ENCODE measurements around the gene C4B.
"Not testable (repeated sequence)": the region's sequence is repeated elsewhere in the genome, so short reads cannot be mapped to it uniquely, and the experiment has no call there.

Gene C4B

GRCh38 chr6:32014547-32014946 lies at the start of gene C4B:
Gene C4B, plus strand, starts transcription at chr6:32014795. Its CDS starts 51 bp downstream, at chr6:32014846.
- DNase-seq = not testable (repeated sequence)

DNA sequence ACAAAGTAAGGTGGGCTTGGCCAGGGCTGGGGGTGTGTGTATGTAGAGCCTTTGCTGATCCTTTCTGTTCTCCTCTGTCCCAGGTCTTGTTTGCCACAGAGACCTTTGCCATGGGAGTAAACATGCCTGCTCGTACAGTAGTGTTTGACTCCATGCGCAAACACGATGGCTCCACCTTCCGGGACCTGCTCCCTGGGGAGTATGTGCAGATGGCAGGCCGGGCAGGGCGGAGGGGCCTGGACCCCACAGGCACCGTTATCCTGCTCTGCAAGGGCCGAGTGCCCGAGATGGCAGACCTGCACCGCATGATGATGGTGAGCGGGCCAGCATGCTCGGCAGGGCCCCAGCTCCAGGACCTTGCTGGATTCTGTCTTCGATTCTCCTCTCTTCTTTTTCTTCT lies 48.9 kb upstream of the C4B start:
- no peak for DNase-seq

- no peak for DNase-seq
These were observed 48.1 kb upstream of the C4B start for GRCh38 chr6:31966506-31966905.

- DNase-seq = no peak
These were observed 47.3 kb upstream of the C4B start for GRCh38 chr6:31966997-31967925.

GRCh38 chr6:31967926-31968320 lies 46.7 kb upstream of the C4B start:
- DNase-seq = no peak

- no peak for DNase-seq
These were observed 46.3 kb upstream of the C4B start for GRCh38 chr6:31968326-31968725.

DNA sequence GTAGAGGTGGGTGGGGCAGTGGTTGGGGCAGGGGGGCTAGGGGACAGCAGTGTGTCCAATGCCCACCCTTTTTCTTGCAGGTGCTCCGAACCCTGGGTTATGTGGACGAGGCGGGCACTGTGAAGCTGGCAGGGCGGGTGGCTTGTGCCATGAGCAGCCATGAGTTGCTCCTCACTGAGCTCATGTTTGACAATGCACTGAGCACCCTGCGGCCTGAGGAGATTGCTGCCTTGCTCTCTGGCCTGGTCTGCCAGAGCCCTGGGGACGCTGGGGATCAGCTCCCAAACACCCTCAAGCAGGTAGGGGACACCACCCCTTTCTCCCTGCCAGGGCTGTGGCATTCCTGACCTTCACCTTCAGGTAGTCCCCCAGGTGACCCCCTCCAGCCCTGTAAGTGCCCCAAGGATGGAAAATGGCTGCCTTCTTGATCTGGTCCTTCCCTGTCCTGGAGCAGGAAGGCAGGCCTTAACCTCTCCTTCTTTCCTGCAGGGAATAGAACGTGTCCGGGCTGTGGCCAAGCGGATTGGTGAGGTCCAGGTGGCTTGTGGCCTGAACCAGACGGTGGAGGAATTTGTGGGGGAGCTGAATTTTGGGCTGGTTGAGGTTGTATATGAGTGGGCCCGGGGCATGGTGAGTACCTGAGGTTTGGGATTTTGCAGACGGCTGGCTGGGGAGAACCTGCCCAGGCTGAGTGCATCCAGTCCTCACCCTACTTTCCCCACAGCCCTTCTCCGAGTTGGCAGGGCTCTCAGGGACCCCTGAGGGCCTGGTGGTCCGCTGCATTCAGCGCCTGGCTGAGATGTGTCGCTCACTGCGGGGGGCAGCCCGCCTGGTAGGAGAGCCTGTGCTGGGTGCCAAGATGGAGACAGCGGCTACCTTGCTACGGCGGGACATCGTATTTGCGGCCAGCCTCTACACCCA lies 45.5 kb upstream of the C4B start:
- no peak for DNase-seq

GRCh38 chr6:31969712-31970603 lies 44.6 kb upstream of the C4B start:
- no peak for DNase-seq

DNA sequence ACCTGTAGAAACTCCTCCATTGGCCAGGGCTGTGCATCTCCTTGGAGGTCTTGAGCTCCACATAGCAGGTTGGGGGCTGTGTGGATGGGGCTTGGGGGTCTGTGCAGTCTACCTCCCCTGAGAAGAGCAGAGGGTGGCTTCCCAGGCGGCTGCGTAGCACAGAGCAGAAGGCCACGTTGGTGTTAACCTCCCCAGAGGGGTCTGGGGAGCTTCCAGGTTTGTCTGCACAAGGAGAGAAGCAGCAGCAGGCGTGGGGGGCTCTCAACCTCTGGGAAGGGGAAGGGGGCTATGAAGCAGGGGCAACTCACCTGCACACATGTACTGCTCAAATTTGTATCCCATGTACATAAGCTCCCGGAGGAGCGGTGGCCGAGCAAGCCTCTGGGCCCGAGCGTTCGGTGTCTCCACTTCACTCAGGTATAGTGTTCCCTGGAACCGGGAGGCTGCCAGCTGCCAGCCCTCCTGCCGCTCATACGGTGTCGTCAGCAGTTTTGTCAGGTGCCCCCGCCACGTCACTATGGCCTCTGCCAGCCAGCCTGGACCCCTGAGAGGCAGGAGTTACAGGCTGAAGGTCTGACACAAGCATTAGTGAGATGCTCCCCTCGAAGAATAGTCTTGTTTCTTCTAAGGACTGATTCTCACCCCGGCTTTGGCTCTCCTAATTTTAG lies 43.9 kb upstream of the C4B start:
- DNase-seq = no peak

GRCh38 chr6:31971279-31971992 lies 43.2 kb upstream of the C4B start:
- DNase-seq = no peak

- DNase-seq = peak; percentile 94 to 97
These were observed 42.4 kb upstream of the C4B start, which contains the start of gene DXO for GRCh38 chr6:31971993-31972708. Gene DXO, minus strand, starts transcription at chr6:31972138. Its CDS starts 463 bp downstream, at chr6:31971675.

GRCh38 chr6:31972709-31973350 lies 41.8 kb upstream of the C4B start:
- DNase-seq = no peak

DNA sequence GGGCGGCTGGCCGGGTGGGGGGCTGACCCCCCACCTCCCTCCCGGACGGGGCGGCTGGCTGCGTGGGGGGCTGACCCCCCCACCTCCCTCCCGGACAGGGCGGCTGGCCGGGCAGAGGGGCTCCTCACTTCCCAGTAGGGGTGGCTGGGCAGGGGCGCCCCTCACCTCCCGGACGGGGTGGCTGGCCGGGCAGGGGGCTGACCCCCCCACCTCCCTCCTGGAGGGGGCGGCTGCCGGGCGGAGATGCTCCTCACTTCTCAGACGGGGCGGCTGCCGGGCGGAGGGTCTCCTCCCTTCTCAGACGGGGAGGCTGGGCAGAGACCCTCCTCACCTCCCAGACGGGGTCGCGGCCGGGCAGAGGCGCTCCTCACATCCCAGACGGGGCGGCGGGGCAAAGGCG lies 38.5 kb upstream of the C4B start:
- not testable (repeated sequence) for DNase-seq

DNA sequence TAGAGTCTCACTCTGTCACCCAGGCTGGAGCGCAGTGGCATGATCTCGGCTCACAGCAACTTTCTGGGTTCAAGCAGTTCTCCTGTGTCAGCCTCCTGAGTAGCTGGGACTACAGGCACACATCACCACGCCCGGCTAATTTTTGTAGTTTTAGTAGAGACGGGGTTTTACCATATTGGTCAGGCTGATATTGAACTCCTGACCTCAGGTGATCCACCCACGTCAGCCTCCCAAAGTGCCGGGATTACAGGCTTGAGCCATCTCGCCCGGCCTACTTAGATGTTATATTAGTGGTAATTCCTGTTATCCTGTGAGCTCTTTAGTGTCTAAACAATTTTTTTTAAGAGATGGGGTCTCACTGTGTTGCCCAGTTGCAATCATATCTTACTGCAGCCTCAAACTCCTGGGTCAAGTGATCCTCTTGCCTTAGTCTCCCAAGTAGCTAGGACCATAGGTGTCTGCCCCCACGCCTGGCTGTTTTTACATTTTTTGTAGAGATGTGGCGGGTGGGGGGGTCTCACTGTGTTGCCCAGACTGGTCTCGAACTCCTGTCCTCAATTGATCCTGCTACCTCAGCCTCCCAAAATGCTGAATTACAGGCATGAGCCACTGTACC lies 36.7 kb upstream of the C4B start:
- no peak for DNase-seq

GRCh38 chr6:31978831-31979230 lies 35.8 kb upstream of the C4B start:
- DNase-seq = no peak

DNA sequence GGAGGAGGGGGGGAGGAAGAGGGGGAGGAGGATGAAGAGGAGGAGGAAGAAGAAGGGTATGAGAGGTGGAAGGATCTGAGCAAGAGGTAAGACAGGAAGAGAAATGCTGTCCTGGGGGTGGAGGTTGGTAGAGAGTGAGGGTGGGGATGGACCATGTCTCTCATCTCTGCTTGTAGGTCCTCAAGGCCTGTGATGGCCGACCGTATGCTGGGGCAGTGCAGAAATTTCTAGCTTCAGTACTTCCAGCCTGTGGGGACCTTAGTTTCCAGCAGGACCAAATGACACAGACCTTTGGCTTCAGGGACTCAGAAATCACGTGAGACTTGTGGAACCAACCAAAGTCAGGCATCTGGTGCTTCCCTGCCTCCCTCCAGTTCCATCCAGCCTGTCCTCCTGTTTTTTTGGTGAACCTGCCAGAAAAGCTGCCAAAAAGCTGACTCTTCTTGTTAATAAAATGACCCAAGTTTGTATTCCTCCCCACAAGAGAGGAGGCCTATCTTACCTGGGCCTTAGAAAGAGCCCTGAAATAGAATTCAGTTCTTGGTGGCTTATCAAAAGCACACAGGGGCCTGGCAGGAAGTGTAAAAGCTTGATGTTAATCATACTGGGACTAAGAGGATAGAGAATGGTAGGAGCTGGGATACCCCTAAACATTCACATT lies 35.2 kb upstream of the C4B start:
- no peak for DNase-seq

- DNase-seq = not testable (repeated sequence)
These were observed 34.3 kb upstream of the C4B start for GRCh38 chr6:31980195-31980876.

DNA sequence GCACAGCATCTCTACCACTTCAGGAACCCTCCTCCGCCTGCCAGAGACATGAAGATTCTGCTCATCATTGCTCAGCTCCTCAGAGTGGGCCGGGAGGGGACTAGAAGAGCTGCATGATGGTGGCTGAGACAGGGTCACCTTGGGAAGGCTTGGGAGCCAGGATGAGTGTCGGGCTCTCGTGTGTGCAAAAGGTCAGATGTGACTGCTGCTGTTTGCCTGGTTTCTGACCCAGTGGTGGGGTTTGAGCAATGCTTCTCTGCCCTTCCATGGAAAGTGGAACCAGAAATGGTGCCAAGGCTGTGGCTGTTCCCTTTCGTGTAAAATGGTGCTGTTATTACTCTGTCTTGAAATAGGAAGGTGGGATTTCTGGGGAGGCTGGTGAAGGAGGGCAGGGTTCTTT lies 33.6 kb upstream of the C4B start:
- not testable (repeated sequence) for DNase-seq
